Activated CD4-positive, alpha-beta T cell treated with anti-CD3 and anti-CD28 coated beads for 48 hours (primary cell): ENCODE results near the gene ACTBL2.
"Not testable (repeated sequence)": the region's sequence is repeated elsewhere in the genome, so short reads cannot be mapped to it uniquely, and the experiment has no call there.

ENCODE experiments used
- DNase-seq: peaks from one replicate; pipeline ENCODE4 v3.0.0-alpha.2; 2020

Gene ACTBL2

DNA sequence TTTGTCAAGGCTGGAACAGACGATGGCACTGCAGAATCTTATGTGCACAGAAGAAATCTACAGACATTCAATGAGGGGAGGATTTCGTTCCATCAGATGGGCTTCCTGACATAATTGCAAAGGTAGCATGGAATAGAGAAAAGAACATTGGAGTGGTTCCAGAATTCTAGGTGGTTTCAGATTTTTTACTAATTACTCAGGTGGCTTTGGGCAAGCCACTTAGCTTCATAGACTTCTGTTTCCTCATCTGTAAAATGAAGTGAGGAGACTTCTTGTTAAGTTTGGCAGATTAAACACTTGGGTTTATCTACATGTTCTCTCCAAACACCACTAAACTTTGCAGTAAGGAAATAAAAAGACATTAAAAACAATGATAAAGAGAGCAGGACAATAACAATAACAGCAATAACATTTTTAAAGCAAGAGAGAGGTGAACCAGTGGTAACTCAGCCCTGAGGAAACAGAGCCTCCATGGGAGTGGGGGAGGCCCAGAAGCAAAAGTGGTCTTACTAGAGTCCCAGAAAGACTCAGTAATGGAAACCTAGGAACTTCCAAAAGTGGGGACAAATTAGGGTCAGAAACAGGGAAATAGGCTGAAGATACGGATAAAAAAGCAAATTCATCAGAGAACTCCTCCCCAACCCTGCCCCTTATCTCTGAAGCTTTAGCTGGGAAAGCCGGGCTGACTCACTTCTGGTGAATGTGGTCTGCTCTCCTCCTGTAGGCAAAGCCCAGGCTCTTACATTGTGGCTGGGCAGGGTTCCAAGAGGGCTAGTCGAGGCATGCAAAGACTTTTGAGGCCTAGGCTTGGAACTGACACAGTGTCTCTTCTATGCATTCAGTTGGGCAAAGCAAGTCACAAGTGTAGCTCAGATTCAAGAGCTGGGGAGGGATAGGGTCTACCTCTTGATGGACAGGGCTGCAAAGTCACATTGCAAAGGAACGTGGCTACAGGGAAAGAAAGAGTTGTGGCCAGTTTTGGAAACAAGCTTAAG is 11.8 kb upstream of the ACTBL2 start:
- peak; percentile 73 for DNase-seq

DNA sequence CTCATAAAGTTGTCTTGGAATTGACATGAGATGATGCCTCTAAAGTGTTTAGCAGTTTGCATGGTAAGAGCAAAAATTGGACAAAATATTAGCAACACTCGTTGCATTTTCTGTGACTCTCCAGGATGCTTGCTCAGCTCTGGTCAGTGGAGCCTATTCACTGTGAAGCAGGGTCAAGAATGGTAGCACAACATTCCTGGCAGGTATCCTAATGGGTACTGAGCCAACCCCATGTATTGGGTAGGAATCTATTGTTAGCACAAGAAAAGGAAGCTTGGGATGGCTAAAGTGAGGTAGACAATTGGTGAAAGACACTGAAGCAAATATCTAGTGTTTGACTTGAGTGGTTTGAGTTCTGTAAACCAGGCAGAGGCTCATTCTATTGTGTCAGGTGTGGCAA is 10.4 kb upstream of the ACTBL2 start:
- no peak for DNase-seq

DNA sequence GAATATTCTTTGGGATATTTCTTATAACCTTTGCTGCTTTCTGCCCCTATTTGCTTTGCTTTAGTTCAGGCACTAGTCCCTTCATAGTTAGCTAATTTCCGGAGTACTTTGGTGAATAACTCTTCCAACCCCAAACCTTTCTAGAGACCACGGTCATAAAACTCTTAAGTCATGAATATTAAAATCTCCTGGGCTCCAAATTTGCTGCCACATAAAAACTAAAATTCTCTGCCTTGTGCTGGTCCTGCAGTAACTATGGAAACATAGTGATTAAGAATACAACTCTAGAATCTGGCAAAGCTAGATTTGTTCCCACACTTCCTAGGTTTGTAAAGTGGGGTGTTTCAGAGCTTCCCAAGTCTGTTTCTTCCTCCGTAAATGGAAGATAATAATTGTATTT is 10.0 kb upstream of the ACTBL2 start:
- DNase-seq = no peak

DNA sequence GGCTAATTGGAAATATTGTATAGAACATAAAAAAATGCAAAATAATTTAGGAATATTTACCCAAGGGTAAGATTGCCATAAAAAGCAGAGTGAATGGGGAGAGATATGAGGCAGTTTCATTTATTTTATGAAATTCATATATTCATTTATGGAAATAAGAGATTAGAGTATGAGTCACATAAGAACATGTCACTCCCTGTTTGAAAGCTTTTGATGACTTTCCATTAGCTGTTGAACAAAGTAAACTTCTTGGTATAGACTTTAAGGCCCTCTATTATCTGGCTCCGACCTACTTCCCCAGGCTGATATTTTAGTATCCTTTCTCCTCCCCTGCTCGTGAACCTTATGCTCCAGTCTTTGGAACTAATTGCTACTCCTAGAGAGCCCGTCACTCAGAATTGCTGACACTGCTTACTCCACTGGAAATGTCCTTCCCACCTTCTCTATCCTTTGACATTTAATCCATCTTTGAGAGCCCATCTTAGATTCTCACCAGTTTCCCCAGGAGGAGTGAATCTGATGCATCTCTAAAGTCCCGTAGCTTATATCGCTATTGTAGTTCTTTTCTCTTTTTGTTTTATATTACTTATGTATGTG is 8.9 kb upstream of the ACTBL2 start:
- DNase-seq = no peak

DNA sequence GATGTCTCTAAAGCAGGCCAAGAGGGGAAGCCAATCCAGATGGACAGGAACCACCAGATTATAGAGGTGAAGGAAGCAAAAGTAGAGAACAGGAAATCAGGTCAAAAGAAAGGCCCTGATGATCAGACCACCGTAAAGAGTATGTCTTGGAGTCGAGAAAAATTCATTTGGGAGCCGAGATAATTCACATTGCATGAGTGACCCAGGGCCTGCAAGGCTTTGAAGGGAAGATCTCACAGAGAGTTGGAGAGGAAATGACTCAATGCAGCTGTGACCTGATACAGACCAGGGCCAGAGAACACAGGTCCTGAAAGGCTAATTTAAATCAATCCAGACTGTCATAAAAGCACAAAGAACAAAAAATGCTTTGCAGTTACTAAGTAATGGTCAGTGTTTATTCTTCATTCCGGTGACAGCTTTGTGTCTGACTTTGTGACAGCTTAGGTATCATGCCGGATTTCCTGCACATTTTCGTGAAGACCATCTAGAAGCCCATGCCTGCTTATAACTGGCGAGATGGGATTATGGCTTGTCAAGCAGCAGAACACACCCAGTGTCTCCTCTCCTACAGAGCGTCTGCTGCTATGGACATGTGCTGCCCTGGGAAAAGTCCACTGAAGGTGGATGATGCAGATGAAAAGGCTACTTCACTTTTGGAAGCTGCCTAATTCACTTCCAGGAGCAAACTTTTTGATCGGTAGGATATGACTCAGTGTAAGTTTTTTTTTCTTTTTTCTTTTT is 5.8 kb upstream of the ACTBL2 start:
- no peak for DNase-seq

DNA sequence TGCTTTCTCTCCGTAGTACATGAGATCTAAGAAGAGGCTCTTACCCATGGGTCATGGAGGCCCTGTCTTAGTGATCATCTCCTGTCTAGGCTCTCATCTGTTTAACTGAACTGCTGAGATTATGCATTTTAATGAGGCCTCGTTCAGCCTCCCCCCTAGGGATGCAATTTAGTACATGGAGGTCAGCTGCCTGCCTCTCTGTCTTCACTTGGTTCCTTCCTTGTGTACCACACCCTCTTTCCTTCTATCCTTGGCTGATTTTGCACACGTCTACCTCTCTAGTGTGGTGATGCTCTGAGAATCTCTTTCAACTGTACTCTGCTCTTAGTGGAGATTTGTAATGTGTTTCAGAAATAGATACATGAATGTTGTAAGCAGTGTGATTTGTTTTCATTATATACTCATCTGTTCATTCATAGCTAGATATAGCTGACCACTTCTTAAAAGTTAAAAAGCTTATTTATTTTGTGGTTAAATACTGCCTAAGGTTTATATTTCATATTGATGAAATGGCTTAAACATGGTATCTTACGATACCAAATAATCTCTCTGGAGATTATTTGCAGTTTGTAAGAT is 3.5 kb upstream of the ACTBL2 start:
- no peak for DNase-seq

DNA sequence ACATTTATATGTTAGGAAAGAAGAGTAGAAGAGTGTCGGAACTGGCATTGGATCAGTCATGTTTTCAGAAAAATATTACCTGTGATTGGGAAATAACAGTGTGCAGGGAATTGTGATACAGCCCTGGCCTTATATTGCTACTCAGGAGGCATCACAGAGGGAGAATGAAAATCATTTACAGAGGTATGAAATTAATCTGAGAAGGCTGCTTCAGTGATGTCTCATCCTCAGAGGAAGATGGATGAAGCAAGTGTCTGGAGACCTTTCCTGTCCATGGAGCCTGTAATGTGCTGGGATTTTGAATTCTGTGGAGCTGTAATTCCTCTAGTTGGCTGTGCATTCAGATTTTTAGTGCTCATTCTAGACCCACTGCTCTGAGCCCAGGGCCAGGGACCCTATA is 3.8 kb downstream of the ACTBL2 start:
- DNase-seq = no peak

DNA sequence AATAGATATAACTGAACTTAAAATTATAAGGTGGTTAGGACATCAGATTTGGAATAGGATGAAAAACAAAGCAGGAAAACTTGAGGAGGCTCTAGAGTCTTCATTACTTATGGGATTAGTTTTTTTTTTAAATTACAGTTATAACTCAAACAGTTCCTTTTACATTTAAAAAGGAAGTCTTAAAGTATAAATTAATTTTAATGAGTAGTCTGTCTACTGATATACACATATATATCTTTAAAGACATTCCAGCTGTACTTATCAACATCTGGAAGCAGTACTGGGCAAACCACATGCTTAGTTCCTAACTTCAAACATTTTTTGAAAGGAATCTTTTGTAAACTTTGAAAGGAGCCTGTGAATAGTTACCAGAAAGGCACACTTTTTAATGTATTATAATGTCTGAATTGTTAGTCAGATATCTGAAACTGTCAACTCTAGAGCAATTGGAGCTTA is 6.0 kb downstream of the ACTBL2 start:
- DNase-seq = no peak

DNA sequence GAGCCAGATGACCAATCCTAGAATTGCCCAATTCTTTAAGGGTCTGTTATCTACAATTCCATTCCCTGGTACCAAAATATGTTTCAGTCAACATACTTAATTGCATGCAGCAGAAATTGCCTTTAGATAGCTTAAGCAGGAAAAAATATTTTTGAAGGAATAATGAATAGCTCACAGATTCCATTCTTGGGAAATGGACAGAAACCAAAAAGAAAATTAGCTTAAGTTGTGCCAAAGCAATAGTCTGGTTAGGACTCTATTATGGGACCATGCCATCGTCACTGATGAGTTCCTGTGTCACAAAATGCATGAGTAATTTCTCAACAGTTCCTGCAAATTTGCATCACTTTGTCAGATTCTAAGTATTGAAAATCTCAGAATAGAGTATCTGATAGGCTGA is 12.3 kb downstream of the ACTBL2 start:
- DNase-seq = no peak

DNA sequence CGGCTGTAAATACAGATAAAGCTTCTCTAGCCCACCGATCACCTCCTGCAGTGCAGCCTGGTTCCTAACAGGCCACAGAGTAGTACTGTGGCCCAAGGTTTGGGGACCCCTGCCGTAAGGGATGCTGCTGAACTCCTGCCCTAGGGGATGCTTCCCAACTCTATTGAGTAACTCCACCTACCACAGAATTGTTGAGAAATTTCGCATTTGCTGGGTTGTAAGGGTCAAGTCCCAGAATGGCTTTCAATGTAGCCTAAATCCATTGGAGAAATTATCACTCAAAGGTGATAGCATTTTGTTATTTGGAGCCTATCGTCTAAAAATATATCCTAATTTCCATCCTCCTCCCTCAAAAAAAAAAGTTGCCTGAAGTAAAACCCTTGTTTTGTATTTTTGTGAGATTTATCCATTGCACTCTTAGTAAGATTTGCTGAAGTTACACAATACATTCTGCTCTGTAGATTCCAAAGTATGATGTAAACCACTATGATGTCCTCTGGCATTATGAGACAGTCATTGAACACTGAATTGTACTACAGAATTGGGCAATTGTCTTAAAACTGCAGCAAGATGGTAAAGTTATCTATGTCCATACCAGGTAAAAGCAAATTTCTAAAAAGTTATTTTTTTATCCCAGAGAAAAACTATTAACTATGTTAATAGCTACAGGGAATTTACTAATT is 14.0 kb downstream of the ACTBL2 start:
- no peak for DNase-seq

DNA sequence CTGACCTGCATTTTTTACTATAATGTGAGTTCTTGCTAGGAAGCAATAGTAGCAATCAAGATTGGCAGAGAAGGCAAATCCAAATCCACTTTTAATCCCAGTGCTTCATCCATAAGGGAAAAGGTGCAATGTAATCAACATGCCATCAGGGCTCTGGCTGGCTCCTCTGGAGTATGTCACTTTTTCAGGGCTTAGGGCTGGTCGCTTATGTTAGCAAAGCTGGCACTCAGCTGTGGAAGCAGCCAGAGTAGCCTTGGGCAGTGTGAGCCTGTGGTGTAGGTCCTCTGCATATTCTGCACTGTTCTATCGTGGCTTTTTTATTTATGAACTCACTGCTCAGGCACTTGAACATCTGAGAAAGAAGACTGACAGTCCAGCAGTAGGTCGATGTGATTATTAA is 16.1 kb downstream of the ACTBL2 start:
- no peak for DNase-seq

DNA sequence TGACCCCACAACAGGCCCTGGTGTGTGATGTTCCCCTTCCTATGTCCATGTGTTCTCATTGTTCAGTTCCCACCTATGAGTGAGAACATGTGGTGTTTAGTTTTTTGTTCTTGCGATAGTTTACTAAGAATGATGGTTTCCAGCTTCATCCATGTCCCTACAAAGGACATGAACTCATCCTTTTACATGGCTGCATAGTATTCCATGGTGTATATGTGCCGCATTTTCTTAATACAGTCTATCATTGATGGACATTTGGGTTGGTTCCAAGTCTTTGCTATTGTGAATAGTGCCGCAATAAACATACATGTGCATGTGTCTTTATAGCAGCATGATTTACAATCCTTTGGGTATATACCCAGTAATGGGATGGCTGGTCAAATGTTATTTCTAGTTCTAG is 22.6 kb downstream of the ACTBL2 start:
- not testable (repeated sequence) for DNase-seq

DNA sequence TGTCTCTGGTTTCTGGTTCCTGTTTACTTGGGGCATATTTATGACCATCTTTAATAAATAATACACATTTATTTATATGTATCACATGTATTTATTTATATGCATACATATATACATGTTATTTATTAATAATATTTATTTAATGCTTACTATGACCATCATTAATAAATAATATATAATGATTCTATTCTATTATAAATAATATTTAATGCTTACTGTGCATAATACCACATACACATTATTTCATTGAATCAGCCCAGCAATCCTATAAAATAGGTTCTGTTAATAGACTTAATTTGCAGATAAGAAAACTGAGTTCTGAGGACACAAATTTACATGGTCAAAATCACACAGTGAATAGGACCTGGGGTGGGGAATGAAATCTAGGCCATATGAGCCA is 24.2 kb downstream of the ACTBL2 start:
- DNase-seq = no peak

DNA sequence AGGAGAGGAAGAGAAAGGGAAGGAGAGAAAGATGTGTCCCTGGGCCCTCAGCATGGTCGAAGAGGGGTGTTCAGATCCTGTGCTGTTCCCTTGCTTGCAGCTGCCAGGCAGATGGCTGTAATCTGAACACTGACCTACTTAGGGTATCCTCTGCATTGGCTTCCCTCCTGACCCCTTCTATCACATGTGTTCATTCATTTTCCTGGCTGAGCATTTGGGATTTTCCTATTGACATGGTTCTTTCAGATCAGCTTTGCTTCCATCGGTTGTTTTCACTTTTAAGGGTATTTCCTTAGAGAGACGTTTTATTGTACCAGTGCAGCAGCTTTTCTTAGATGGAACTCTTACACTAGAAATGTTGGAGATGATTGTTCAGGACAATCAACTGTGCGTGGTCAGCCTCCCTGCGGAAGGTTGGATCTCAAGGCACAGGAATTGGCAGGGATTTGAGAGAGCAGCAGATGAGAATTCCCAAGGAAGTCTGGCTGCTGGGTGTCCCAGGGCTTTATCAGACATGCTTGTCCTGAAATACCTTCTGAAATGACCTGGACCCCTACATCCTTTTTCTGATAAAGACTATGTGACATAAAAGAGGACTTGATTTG is 26.0 kb downstream of the ACTBL2 start:
- no peak for DNase-seq

DNA sequence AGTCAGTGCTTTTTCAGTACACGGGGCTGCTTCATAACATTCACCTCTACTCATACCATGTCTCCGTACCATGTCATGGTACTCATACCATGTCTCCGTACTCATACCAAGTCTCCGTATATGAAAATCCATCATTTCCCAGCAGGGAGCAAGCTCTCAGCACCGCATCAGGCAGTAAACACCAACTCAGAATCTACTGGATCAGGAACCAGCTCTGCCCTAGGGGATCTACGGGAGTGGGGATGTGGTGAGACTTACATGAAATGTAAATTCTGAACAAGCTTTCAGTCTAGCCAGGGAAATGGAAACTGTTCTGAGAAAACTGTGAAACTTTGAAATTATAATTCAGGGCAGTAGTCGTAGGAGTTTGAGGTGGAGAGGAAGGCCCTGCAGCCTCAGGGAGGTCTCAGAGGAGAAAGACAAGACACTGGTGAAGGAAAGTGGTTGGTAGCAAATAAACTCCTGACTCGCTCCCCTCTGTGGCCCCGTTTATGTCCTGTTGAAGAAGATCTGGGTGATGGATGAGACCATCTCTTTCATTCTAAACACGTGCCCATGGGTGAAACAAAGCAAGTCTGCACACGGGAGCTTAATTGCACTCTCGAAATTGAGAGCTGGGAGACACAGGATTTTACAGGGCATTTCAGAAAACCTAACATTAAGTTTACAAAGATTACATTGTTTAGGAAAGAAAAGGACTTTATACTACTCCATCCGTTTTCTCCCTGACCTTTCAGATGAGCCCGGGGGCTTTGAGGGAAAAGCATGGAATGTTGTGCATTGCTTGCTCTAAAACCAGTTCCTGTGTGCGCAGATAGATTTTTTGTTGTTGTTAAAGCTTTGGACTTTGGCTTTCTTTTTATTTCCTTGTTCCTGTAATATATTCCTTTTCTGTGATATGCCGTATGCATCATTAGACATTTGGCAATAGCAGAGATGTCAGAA is 26.8 kb downstream of the ACTBL2 start:
- no peak for DNase-seq

DNA sequence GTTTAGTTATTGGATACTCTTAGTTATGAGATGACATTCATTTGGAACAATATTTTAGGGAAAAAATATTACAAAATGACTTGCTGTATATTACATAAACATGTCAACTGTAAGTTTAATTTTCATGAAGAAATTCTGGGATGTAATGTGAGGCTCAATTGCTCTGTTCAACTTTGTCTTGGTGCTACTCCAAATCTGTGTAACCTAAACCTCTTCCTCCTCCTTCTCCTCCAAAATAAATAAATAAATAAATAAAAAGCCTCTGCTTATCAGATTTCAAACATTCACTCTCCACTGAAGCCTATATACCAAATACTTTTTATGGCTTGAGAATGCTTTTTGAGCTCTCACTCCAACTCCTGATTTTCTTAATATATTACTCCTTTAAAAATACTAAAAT is 27.7 kb downstream of the ACTBL2 start:
- no peak for DNase-seq

DNA sequence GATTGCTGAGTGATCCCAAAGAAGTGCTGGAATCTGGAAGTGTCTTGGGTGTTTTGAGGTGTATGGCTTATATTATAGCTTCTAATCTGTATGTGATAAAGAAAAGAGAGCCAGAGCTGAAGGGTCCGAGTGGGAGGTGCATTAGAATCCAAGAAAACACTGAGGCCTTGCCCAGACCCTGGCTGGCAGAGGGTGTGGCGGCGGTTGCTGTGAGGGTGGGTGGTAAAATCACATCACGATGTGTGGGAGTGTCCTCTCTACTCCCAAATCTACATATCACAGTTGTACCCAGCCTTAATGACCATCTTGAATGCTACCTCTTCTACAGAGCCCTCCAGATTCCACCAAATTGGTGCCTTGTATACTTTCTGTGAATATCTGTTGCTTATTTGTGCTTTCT is 28.9 kb downstream of the ACTBL2 start:
- no peak for DNase-seq

DNA sequence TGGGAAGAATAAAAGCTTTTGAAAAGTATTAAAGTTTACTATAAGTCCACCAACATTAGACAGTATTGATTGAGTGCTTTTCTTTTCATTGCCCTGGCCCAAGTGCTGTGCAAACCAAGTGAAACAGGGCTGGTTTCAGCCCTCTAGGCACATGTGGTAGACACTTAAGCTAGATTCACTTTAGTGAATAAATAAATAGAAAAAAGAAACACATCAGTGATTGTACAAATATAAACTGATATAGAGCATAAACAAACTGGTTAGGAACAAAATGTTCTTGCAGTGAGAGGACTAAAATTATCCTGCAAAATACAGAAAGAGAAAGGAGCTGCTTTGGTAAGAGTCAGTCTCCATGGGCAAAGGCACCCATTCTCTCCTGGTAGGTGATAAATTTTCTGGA is 29.7 kb downstream of the ACTBL2 start:
- no peak for DNase-seq

DNA sequence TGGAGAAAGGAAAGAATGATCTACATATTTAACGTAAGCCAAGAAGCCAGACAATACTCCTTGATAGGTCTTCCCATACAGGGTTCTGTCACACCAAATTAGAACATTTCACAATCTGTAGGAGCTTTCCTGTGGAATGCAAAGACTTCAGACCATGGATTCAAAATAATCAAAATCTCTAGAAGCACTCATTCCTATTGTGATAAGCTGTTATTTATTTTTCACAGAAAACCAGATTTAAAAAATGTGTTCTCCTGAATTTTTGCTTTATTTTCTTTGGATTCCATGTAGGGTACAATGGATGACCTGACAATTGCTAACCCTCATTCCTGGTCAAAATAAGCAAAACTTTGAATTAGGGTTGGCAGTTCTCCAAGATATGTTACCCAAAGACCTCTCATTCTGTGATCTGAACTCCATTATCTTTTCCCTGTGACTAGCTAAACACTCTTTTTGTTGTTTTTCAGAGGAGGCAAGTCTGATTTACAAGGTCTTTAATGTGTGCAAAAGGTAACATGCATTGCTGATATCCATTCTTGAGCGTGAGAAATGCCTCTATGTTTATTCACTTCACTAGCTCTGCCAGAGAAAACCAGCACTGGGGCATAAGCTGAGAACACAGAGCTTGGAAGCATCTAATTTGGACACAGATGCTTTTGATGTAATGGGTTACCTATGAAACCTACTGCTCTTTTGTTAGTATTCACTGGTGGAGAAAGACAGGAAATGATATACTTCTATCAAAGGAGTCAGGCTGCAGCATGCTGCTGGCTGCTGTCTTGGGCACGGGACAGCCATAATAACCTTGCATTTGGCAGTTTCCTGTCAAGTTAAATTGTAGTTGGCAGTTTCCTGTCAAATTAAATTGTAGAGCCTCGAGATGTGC is 31.4 kb downstream of the ACTBL2 start:
- no peak for DNase-seq

DNA sequence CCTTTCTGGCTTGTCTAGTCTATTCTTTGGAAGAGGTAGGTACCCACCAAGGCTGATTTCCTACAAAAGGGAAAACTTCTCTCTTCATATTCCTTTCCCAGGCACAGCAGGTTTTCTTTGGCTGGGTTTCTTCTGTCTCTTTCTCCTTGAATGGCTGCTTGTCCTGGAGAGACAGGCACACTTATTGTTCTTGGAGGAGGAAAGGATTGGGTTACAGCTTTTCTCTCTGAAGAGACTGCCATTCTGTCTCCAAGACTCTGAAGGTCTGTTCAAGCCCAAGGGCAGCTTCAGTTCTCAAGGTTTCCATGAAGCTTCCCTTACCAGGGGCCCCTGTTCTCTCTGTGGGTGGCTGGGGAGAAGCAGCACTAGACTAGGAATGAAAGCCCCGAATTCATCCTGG is 33.9 kb downstream of the ACTBL2 start:
- no peak for DNase-seq
